Body of pancreas (tissue), 4 donors: ENCODE results near the gene PLCH1.

Experiments
- POLR2A ChIP-seq, 3 donors: fragments of 450-650 bp; IDR thresholded peaks; one replicate each; pipeline ENCODE4 v1.6.1; 2016; ENCODE audit warnings: antibody characterized with exemption in 3 of 3, mild to moderate bottlenecking in 2 of 3
- TF ChIP-seq, protein P1 (sequence below), 7 experiments: fragments of 450-650 bp in 4 of 7; fragments of 200-600 bp in 3 of 7; sonication (generic) in 3 of 7; IDR thresholded peaks; one replicate each; pipeline ENCODE4 v1.5.1; 2016 to 2019; ENCODE audit warnings: antibody characterized with exemption in 7 of 7

DNA sequence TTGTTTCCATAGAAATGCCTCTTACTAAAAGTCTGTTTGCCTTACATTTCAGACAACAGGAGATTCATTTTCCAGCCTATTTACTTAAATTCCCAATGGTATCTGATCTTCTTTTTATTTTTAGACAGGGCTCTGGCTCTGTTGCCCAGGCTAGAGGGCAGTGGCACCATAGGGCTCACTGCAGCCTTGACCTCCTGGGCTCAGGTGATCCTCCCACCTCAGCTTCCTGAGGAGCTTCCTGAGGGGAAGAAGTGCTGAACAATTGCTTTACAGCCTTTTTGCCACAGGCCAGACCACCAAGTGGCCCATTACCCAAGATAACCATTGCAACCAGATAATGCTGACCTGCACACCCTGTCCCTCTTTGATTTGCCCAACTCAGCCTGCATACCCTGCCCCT lies 126.3 kb downstream of the PLCH1 start:
- TF ChIP-seq, protein P1, sequence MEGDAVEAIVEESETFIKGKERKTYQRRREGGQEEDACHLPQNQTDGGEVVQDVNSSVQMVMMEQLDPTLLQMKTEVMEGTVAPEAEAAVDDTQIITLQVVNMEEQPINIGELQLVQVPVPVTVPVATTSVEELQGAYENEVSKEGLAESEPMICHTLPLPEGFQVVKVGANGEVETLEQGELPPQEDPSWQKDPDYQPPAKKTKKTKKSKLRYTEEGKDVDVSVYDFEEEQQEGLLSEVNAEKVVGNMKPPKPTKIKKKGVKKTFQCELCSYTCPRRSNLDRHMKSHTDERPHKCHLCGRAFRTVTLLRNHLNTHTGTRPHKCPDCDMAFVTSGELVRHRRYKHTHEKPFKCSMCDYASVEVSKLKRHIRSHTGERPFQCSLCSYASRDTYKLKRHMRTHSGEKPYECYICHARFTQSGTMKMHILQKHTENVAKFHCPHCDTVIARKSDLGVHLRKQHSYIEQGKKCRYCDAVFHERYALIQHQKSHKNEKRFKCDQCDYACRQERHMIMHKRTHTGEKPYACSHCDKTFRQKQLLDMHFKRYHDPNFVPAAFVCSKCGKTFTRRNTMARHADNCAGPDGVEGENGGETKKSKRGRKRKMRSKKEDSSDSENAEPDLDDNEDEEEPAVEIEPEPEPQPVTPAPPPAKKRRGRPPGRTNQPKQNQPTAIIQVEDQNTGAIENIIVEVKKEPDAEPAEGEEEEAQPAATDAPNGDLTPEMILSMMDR (IDR thresholded peaks at IDR 0.05): no peak
- no peak for TF ChIP-seq POLR2A (IDR thresholded peaks at IDR 0.05)
